Endothelial cell of umbilical vein (primary cell): ENCODE data around the gene APOC1. TPM values are rescaled to one million over a fixed set of nuclear protein-coding genes. Genes with fewer than 3 reads are reported as not detected.

ENCODE experiments used
- BruUV-seq: library from RNA; stranded (reverse); fragments of 400-500 nt; replicated peaks from 2 replicates; lab custom pipeline; 2021; lab: Mats Ljungman, UMichigan
- CTCF ChIA-PET: fragments of 300-600, 350-600 bp; sonication (Branson Sonifier 250); formaldehyde crosslinking; loops from one replicate; lab custom pipeline; 2021; ENCODE audit warnings: antibody characterized with exemption, inconsistent platforms; lab: Charles Lee
- POLR2A ChIA-PET: fragments of 300-600, 350-600 bp; sonication (Branson Sonifier 250); formaldehyde crosslinking; loops from one replicate; lab custom pipeline; 2021; ENCODE audit warnings: antibody characterized with exemption, inconsistent platforms; lab: Charles Lee
- DNase-seq: peaks from one replicate; pipeline ENCODE4 v3.0.0-alpha.2; 2011; ENCODE audit warnings: low read depth, low spot score
- FAIRE-seq: peaks from 2 replicates; lab custom pipeline; 2011; peaks lifted over from hg19 to GRCh38; lab: Jason Lieb, UNC
- H2AFZ ChIP-seq: 2 replicates; pipeline ENCODE4 v1.6.0; 2012; ENCODE audit warnings: low read depth, low read length, control low read depth, inconsistent platforms
- H3K27ac ChIP-seq: 2 replicates; pipeline ENCODE4 v1.5.1; 2011; ENCODE audit warnings: low read depth, mild to moderate bottlenecking, control low read depth, low read length, moderate library complexity; ENCODE audit not compliant: insufficient read depth
- H3K27me3 ChIP-seq, 2 experiments: 2 replicates each; pipeline versions ENCODE4 v1.6.0 to v1.6.1; 2011; ENCODE audit warnings: low read length in 2 of 2, mixed read lengths in 1 of 2; ENCODE audit not compliant: control insufficient read depth in 2 of 2, insufficient read depth in 2 of 2
- H3K36me3 ChIP-seq, 2 experiments: 2 replicates in 1 of 2; 3 replicates in 1 of 2; pipeline ENCODE4 v1.5.1; 2011; ENCODE audit warnings: low read length in 2 of 2, mild to moderate bottlenecking in 1 of 2, moderate library complexity in 1 of 2; ENCODE audit not compliant: control insufficient read depth in 2 of 2, insufficient read depth in 2 of 2; ENCODE audit errors: extremely low read depth in 1 of 2
- H3K4me1 ChIP-seq: 3 replicates; pipeline ENCODE4 v1.5.1; 2011; ENCODE audit warnings: mild to moderate bottlenecking, low read length; ENCODE audit not compliant: control insufficient read depth, insufficient read depth; ENCODE audit errors: extremely low read depth
- H3K4me2 ChIP-seq: 2 replicates; pipeline ENCODE4 v1.6.1; 2011; ENCODE audit warnings: low read length, control low read depth, mixed read lengths; ENCODE audit not compliant: insufficient read depth
- H3K4me3 ChIP-seq, 3 experiments: fragments of 200-600 bp in 1 of 3; sonication (generic), shearing (Covaris generic) in 1 of 3; replicated peaks in 1 of 3; 2 replicates each; pipeline ENCODE4 v1.5.1; 2011 to 2016; ENCODE audit warnings: control low read depth in 3 of 3, low read length in 3 of 3, mild to moderate bottlenecking in 2 of 3, inconsistent platforms in 1 of 3, low read depth in 1 of 3, moderate library complexity in 1 of 3; ENCODE audit not compliant: insufficient read depth in 1 of 3
- H3K79me2 ChIP-seq: 2 replicates; pipeline ENCODE4 v1.6.0; 2012; ENCODE audit warnings: low read length, inconsistent platforms; ENCODE audit not compliant: control insufficient read depth, insufficient read depth
- H3K9ac ChIP-seq: replicated peaks from 2 replicates; pipeline ENCODE3; 2011; ENCODE audit warnings: low read length, control low read depth; ENCODE audit not compliant: insufficient read depth; ENCODE audit errors: extremely low read depth
- H3K9me1 ChIP-seq: replicated peaks from 3 replicates; pipeline ENCODE4 v1.6.0; 2011; ENCODE audit warnings: mild to moderate bottlenecking, low read length; ENCODE audit not compliant: control insufficient read depth, insufficient read depth; ENCODE audit errors: extremely low read depth
- H3K9me3 ChIP-seq: replicated peaks from 2 replicates; pipeline ENCODE4 v1.5.1; 2012; ENCODE audit warnings: low read length, inconsistent platforms; ENCODE audit not compliant: control insufficient read depth, insufficient read depth
- H4K20me1 ChIP-seq: replicated peaks from 2 replicates; pipeline ENCODE3; 2011; ENCODE audit warnings: mild to moderate bottlenecking, low read length; ENCODE audit not compliant: control insufficient read depth, insufficient read depth; ENCODE audit errors: extremely low read depth
- EZH2 ChIP-seq: IDR thresholded peaks from 2 replicates; pipeline ENCODE4 v1.6.1; 2012; ENCODE audit warnings: borderline replicate concordance, low read depth, mild to moderate bottlenecking, moderate library complexity, low read length, inconsistent platforms; ENCODE audit not compliant: severe bottlenecking
- FOS ChIP-seq: IDR thresholded peaks from 2 replicates; pipeline ENCODE4 v1.6.1; 2011; ENCODE audit warnings: mild to moderate bottlenecking, low read length, moderate library complexity, borderline replicate concordance; ENCODE audit not compliant: insufficient read depth
- GATA2 ChIP-seq: IDR thresholded peaks from 2 replicates; pipeline ENCODE4 v1.7.0; 2011; ENCODE audit warnings: low read depth, mild to moderate bottlenecking, moderate library complexity, mixed read lengths, low read length; ENCODE audit not compliant: insufficient read length, insufficient read depth
- JUN ChIP-seq: IDR thresholded peaks from 2 replicates; pipeline ENCODE4 v1.6.1; 2011; ENCODE audit warnings: borderline replicate concordance, low read depth; ENCODE audit not compliant: insufficient read length, insufficient read depth
- MYC ChIP-seq: IDR thresholded peaks from one replicate; pipeline ENCODE4 v1.6.1; 2011; ENCODE audit warnings: mild to moderate bottlenecking, low read depth, low read length
- POLR2A ChIP-seq: IDR thresholded peaks from 2 replicates; pipeline ENCODE4 v1.6.1; 2012; ENCODE audit warnings: low read depth, mild to moderate bottlenecking, control low read depth, low read length
- POLR2AphosphoS5 ChIP-seq: IDR thresholded peaks from 2 replicates; pipeline ENCODE4 v1.6.1; 2012; ENCODE audit warnings: low read depth, mild to moderate bottlenecking, control low read depth, low read length, moderate library complexity; ENCODE audit not compliant: insufficient read depth
- dilution Hi-C: fragments of 300-500 bp; cut with MboI; formaldehyde crosslinking; loops from one replicate; pipeline ENCODE4 v1.15.0; 2019; ENCODE audit warnings: low sequenced_read_pairs; ENCODE audit not compliant: extremely low pct_ligation_motif_present
- intact Hi-C: fragments of 100-400 bp; cut with micrococcal nuclease; formaldehyde crosslinking; loops from one replicate; pipeline ENCODE4 v1.10.0; 2022
- polyA plus RNA-seq, 4 experiments: library from polyadenylated mRNA; depleted of rRNA in 3 of 4; stranded (reverse) in 3 of 4; unstranded in 1 of 4; fragments of >200 nt; gene quantifications; 2 replicates each; pipeline versions ENCODE4 v1.2.1 to v1.2.3, GENCODE V29; 2011 to 2012; ENCODE audit warnings: missing spikeins in 1 of 4
- total RNA-seq: library from RNA; stranded (reverse); gene quantifications from 2 replicates; pipeline ENCODE4 v1.2.3, GENCODE V29; 2021
- TF ChIP-seq, protein P1 (sequence below), 2 donors: IDR thresholded peaks; 1 replicate in 1 of 2; 2 replicates in 1 of 2; pipeline ENCODE4 v1.5.1; 2011; ENCODE audit warnings: low read length in 2 of 2, mild to moderate bottlenecking in 2 of 2, moderate library complexity in 2 of 2, control low read depth in 1 of 2, inconsistent platforms in 1 of 2, low read depth in 1 of 2; ENCODE audit not compliant: insufficient read depth in 1 of 2; ENCODE audit errors: extremely low read depth in 1 of 2
- TF ChIP-seq, protein P2 (sequence below): IDR thresholded peaks from 2 replicates; pipeline ENCODE4 v1.6.1; 2011; ENCODE audit not compliant: insufficient read depth, insufficient read length

The APOC1 gene
- total and polyA plus RNA-seq, 2 donors (not counting 3 experiments of a cell fraction or from before 2014, with no cell fraction given), result 5.0 to 18.5 TPM

DNA sequence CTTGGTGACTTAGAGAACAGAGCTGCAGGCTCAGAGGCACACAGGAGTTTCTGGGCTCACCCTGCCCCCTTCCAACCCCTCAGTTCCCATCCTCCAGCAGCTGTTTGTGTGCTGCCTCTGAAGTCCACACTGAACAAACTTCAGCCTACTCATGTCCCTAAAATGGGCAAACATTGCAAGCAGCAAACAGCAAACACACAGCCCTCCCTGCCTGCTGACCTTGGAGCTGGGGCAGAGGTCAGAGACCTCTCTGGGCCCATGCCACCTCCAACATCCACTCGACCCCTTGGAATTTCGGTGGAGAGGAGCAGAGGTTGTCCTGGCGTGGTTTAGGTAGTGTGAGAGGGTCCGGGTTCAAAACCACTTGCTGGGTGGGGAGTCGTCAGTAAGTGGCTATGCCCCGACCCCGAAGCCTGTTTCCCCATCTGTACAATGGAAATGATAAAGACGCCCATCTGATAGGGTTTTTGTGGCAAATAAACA is 9.9 kb downstream of the APOC1 start:
- Histone ChIP-seq H4K20me1 (no peaks in the 10 kb centered on the region), H3K79me2 (no peaks in the 10 kb centered on the region), H2AFZ (no peak overlapping the region), H3K4me1 (peaks cover 3% of the 10 kb centered on the region), H3K4me2 (no peak overlapping the region), H3K9ac (no peak overlapping the region), H3K9me1 (no peaks in the 10 kb centered on the region), H3K27ac (no peak overlapping the region), H3K36me3 (no peaks in the 10 kb centered on the region), H3K4me3 (no peak overlapping the region), H3K27me3 (peaks cover 0 to 2% of the 10 kb centered on the region in 2 experiments), H3K9me3 (no peaks in the 10 kb centered on the region)
- CTCF ChIA-PET, result no interaction called here
- dilution Hi-C loops (no loop called here), intact Hi-C loops (no loop called here)
- BruUV-seq, result no TSS peak
- POLR2A ChIA-PET, result no interaction called here
- TF ChIP-seq FOS (no peak), GATA2 (no peak)
- FAIRE-seq (no peak), DNase-seq (no peak)

DNA sequence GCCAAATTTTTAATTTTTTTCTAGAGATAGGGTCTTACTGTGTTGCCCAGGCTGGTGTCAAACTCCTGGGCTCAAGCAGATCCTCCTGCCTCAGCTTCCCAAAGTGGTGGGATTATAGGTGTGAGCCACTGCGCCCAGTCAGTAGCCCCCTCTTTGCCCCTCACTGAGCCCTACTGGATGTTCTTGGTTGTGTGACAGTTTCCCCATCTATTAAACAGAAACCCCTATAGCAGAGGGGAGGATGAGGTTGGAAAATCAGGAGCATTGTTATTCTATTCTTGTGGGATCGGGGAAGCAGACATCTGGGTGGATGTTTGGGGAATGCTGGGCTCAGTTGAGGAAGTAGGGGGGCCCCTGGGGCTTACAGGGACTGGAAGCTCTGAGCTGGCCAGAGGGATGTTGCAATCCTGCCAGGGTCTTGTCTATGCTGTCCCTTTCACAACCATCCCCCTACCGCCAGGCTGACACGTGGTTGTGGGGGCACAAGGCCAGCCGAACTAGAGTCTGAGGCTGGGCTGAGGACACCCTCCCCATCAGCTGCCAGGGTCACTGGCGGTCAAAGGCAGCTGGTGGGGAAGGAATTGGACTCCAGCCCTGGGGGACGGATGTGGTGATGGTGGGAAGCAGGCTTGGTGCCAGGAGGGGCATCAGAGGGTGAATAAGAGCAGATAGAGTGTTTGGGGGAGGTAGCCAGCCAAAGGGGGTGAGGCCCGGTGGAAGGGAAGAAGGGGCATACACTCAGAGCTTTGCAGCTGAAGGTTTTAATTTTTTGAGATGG is 10.9 kb downstream of the APOC1 start:
- Histone ChIP-seq H3K9me3 (no peaks in the 10 kb centered on the region), H3K27ac (no peak overlapping the region), H3K9ac (no peak overlapping the region), H3K27me3 (peaks cover 0 to 2% of the 10 kb centered on the region in 2 experiments), H3K79me2 (no peaks in the 10 kb centered on the region), H3K4me1 (peaks cover 3% of the 10 kb centered on the region), H3K4me2 (no peak overlapping the region), H3K9me1 (no peaks in the 10 kb centered on the region), H4K20me1 (no peaks in the 10 kb centered on the region), H3K4me3 (no peak overlapping the region), H3K36me3 (no peaks in the 10 kb centered on the region), H2AFZ (no peak overlapping the region)
- TF ChIP-seq POLR2AphosphoS5 (no peak), MYC (no peak), JUN (no peak), FOS (no peak), POLR2A (no peak), GATA2 (no peak), EZH2 (no peak)
- TF ChIP-seq, protein P1, sequence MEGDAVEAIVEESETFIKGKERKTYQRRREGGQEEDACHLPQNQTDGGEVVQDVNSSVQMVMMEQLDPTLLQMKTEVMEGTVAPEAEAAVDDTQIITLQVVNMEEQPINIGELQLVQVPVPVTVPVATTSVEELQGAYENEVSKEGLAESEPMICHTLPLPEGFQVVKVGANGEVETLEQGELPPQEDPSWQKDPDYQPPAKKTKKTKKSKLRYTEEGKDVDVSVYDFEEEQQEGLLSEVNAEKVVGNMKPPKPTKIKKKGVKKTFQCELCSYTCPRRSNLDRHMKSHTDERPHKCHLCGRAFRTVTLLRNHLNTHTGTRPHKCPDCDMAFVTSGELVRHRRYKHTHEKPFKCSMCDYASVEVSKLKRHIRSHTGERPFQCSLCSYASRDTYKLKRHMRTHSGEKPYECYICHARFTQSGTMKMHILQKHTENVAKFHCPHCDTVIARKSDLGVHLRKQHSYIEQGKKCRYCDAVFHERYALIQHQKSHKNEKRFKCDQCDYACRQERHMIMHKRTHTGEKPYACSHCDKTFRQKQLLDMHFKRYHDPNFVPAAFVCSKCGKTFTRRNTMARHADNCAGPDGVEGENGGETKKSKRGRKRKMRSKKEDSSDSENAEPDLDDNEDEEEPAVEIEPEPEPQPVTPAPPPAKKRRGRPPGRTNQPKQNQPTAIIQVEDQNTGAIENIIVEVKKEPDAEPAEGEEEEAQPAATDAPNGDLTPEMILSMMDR (IDR thresholded peaks at IDR 0.05; ENCODE audit: extremely low read depth in 1 of 2, insufficient read depth in 1 of 2, low read depth in 1 of 2, low read length in 2 of 2), result no peak
- TF ChIP-seq, protein P2, sequence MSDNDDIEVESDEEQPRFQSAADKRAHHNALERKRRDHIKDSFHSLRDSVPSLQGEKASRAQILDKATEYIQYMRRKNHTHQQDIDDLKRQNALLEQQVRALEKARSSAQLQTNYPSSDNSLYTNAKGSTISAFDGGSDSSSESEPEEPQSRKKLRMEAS, result no peak
- dilution Hi-C loops, result no loop called here
- ChIA-PET POLR2A (no interaction called here), CTCF (no interaction called here)
- BruUV-seq, result no TSS peak
- DNase-seq (no peak), FAIRE-seq (no peak)
- intact Hi-C loops, result no loop called here
